Measurements from ENCODE around the gene HES2.
"Not testable (repeated sequence)": the region's sequence is repeated elsewhere in the genome, so short reads cannot be mapped to it uniquely, and the experiment has no call there.

The HES2 gene

GRCh38 chr1:6454856-6455751 lies 35.4 kb upstream of the HES2 start:
- no peaks in the 10 kb centered on the region for H3K27me3 ChIP-seq (ENCODE audit: low read length)
- no peaks in the 10 kb centered on the region for H3K9me3 ChIP-seq (ENCODE audit: insufficient read depth, low read length)
- H3K79me2 ChIP-seq (ENCODE audit: insufficient read depth, low read length) = no peaks in the 10 kb centered on the region
- H4K20me1 ChIP-seq (ENCODE audit: low read depth, low read length) = no peaks in the 10 kb centered on the region
- H3K4me2 ChIP-seq (ENCODE audit: low read depth, low read length, poor library complexity, severe bottlenecking) = no peak overlapping the region
- no peak for TF ChIP-seq CTCF (IDR thresholded peaks at IDR 0.05; ENCODE audit: insufficient read depth, low read length, poor library complexity, severe bottlenecking)
- TF ChIP-seq EZH2phosphoT487 (conservative IDR thresholded peaks at IDR 0.05; ENCODE audit: low read length) = no peak
- H3K36me3 ChIP-seq (ENCODE audit: low read length) = no peaks in the 10 kb centered on the region
- H3K9me2 ChIP-seq (replicated peaks; ENCODE audit: insufficient read depth, low read length) = no peaks in the 10 kb centered on the region
- H3K9ac ChIP-seq (ENCODE audit: low read length) = no peak overlapping the region
- no peak overlapping the region for H3K4me3 ChIP-seq (ENCODE audit: insufficient read depth, low read length, poor library complexity, severe bottlenecking)
- no peak overlapping the region for H3K27ac ChIP-seq (ENCODE audit: low read depth, low read length)
- no peak overlapping the region for H2AFZ ChIP-seq (ENCODE audit: low read depth, low read length, severe bottlenecking)
- H3F3A ChIP-seq (ENCODE audit: insufficient read depth) = no peaks in the 10 kb centered on the region

GRCh38 chr1:6453895-6454855 lies 34.5 kb upstream of the HES2 start:
- not testable (repeated sequence) for H3K4me2 ChIP-seq (ENCODE audit: low read depth, low read length, poor library complexity, severe bottlenecking); H3K36me3 ChIP-seq (ENCODE audit: low read length); H4K20me1 ChIP-seq (ENCODE audit: low read depth, low read length); H2AFZ ChIP-seq (ENCODE audit: low read depth, low read length, severe bottlenecking); H3F3A ChIP-seq (ENCODE audit: insufficient read depth); H3K4me3 ChIP-seq (ENCODE audit: insufficient read depth, low read length, poor library complexity, severe bottlenecking); H3K9ac ChIP-seq (ENCODE audit: low read length); H3K9me2 ChIP-seq (replicated peaks; ENCODE audit: insufficient read depth, low read length); H3K9me3 ChIP-seq (ENCODE audit: insufficient read depth, low read length); H3K79me2 ChIP-seq (ENCODE audit: insufficient read depth, low read length); H3K27me3 ChIP-seq (ENCODE audit: low read length); H3K27ac ChIP-seq (ENCODE audit: low read depth, low read length)

- H3K4me3 ChIP-seq (ENCODE audit: insufficient read depth, low read length, poor library complexity, severe bottlenecking) = no peak overlapping the region
- no peaks in the 10 kb centered on the region for H3K79me2 ChIP-seq (ENCODE audit: insufficient read depth, low read length)
- H3K9ac ChIP-seq (ENCODE audit: low read length) = no peak overlapping the region
- no peaks in the 10 kb centered on the region for H3F3A ChIP-seq (ENCODE audit: insufficient read depth)
- no peak overlapping the region for H3K27ac ChIP-seq (ENCODE audit: low read depth, low read length)
- no peaks in the 10 kb centered on the region for H4K20me1 ChIP-seq (ENCODE audit: low read depth, low read length)
- H3K27me3 ChIP-seq (ENCODE audit: low read length) = no peaks in the 10 kb centered on the region
- TF ChIP-seq EZH2phosphoT487 (conservative IDR thresholded peaks at IDR 0.05; ENCODE audit: low read length) (no peak), CTCF (IDR thresholded peaks at IDR 0.05; ENCODE audit: insufficient read depth, low read length, poor library complexity, severe bottlenecking) (no peak)
- no peak overlapping the region for H2AFZ ChIP-seq (ENCODE audit: low read depth, low read length, severe bottlenecking)
- H3K4me2 ChIP-seq (ENCODE audit: low read depth, low read length, poor library complexity, severe bottlenecking) = no peak overlapping the region
- no peaks in the 10 kb centered on the region for H3K9me2 ChIP-seq (replicated peaks; ENCODE audit: insufficient read depth, low read length)
- H3K9me3 ChIP-seq (ENCODE audit: insufficient read depth, low read length) = no peaks in the 10 kb centered on the region
- H3K36me3 ChIP-seq (ENCODE audit: low read length) = no peaks in the 10 kb centered on the region
Observed at GRCh38 chr1:6450943-6451373, 31.2 kb upstream of the HES2 start.

- not testable (repeated sequence) for H4K20me1 ChIP-seq (ENCODE audit: low read depth, low read length); H3K36me3 ChIP-seq (ENCODE audit: low read length); H3K9me2 ChIP-seq (replicated peaks; ENCODE audit: insufficient read depth, low read length); H2AFZ ChIP-seq (ENCODE audit: low read depth, low read length, severe bottlenecking); H3K9me3 ChIP-seq (ENCODE audit: insufficient read depth, low read length); H3K4me2 ChIP-seq (ENCODE audit: low read depth, low read length, poor library complexity, severe bottlenecking); H3F3A ChIP-seq (ENCODE audit: insufficient read depth); H3K27me3 ChIP-seq (ENCODE audit: low read length); H3K4me3 ChIP-seq (ENCODE audit: insufficient read depth, low read length, poor library complexity, severe bottlenecking); H3K27ac ChIP-seq (ENCODE audit: low read depth, low read length); H3K79me2 ChIP-seq (ENCODE audit: insufficient read depth, low read length); H3K9ac ChIP-seq (ENCODE audit: low read length)
Observed at GRCh38 chr1:6450486-6450885, 30.8 kb upstream of the HES2 start.
